Measurements from ENCODE around the gene MRPL36. TPM values are rescaled to one million over a fixed set of nuclear protein-coding genes. Genes with fewer than 3 reads are reported as not detected.

MRPL36 gene
- total and polyA plus RNA-seq, 8 donors: 4.9 to 101 (median 72.8) TPM

GRCh38 chr5:1836891-1837880, 37.5 kb upstream of the MRPL36 start:
- Histone ChIP-seq H3K9me3 (no peaks in the 10 kb centered on the region), H3K36me3 (no peaks in the 10 kb centered on the region), H3K27me3 (peaks cover 0 to 83% (median 19%) of the 10 kb centered on the region in 3 donors), H3K4me3 (no peak overlapping the region), H3K27ac (no peak overlapping the region), H3K4me1 (no peaks in the 10 kb centered on the region)
- 69 to 75% (median 72%) methylated on average over 27 to 32 of the region's 32 CpGs for WGBS, 5 donors
- DNase-seq: no peak
- TF ChIP-seq POLR2A (IDR thresholded peaks at IDR 0.05): no peak
- TF ChIP-seq CTCF (IDR thresholded peaks at IDR 0.05): no peak
- no peak for TF ChIP-seq POLR2AphosphoS5 (IDR thresholded peaks at IDR 0.05)
- no peak for TF ChIP-seq EP300 (IDR thresholded peaks at IDR 0.05)
- intact Hi-C loops (cut with DNase I; ENCODE audit: low total_unique reads): no loop called here

- no peak overlapping the region for H3K4me3 ChIP-seq
- H3K27ac ChIP-seq: no peak overlapping the region
- DNase-seq: no peak
- no peaks in the 10 kb centered on the region for H3K4me1 ChIP-seq
- WGBS, 5 donors: 70 to 74% (median 73%) methylated on average over 23 of the region's 23 CpGs
- H3K27me3 ChIP-seq: peaks cover 0 to 81% (median 16%) of the 10 kb centered on the region in 3 donors
- intact Hi-C loops (cut with DNase I; ENCODE audit: low total_unique reads): no loop called here
- no peaks in the 10 kb centered on the region for H3K36me3 ChIP-seq
- H3K9me3 ChIP-seq: no peaks in the 10 kb centered on the region
- no peak for TF ChIP-seq POLR2A (IDR thresholded peaks at IDR 0.05)
- no peak for TF ChIP-seq POLR2AphosphoS5 (IDR thresholded peaks at IDR 0.05)
- no peak for TF ChIP-seq CTCF (IDR thresholded peaks at IDR 0.05)
- no peak for TF ChIP-seq EP300 (IDR thresholded peaks at IDR 0.05)
Measured at GRCh38 chr5:1836176-1836890, 36.7 kb upstream of the MRPL36 start.

GRCh38 chr5:1835431-1835830, 35.8 kb upstream of the MRPL36 start:
- DNase-seq: no peak
- WGBS, 5 donors: 77 to 83% (median 80%) methylated on average over 13 of the region's 13 CpGs
- no peak overlapping the region for H3K4me3 ChIP-seq
- no peaks in the 10 kb centered on the region for H3K9me3 ChIP-seq
- TF ChIP-seq POLR2AphosphoS5 (IDR thresholded peaks at IDR 0.05) (no peak), CTCF (IDR thresholded peaks at IDR 0.05) (no peak), POLR2A (IDR thresholded peaks at IDR 0.05) (no peak), EP300 (IDR thresholded peaks at IDR 0.05) (no peak)
- no peaks in the 10 kb centered on the region for H3K4me1 ChIP-seq
- H3K27me3 ChIP-seq: peaks cover 0 to 73% (median 7%) of the 10 kb centered on the region in 3 donors
- intact Hi-C loops (cut with DNase I; ENCODE audit: low total_unique reads): no loop called here
- H3K36me3 ChIP-seq: no peaks in the 10 kb centered on the region
- H3K27ac ChIP-seq: no peak overlapping the region

- H3K4me3 ChIP-seq: no peak overlapping the region
- no peak overlapping the region for H3K27ac ChIP-seq
- H3K4me1 ChIP-seq: no peaks in the 10 kb centered on the region
- no peak for DNase-seq
- H3K9me3 ChIP-seq: no peaks in the 10 kb centered on the region
- peaks cover 0 to 68% (median 1%) of the 10 kb centered on the region in 3 donors for H3K27me3 ChIP-seq
- 47 to 53% (median 52%) methylated on average over 21 of the region's 21 CpGs for WGBS, 5 donors
- TF ChIP-seq EP300 (IDR thresholded peaks at IDR 0.05) (no peak), POLR2AphosphoS5 (IDR thresholded peaks at IDR 0.05) (no peak), CTCF (IDR thresholded peaks at IDR 0.05) (no peak), POLR2A (IDR thresholded peaks at IDR 0.05) (no peak)
- intact Hi-C loops (cut with DNase I; ENCODE audit: low total_unique reads): no loop called here
- peaks cover 0 to 2% (median under 1%) of the 10 kb centered on the region in 4 donors for H3K36me3 ChIP-seq
Measured at GRCh38 chr5:1834721-1835429, 35.2 kb upstream of the MRPL36 start.
